GM12878 (cell line): ENCODE data around the gene E2F2. TPM values are rescaled to one million over a fixed set of nuclear protein-coding genes. Genes with fewer than 3 reads are reported as not detected.
A peak's percentile ranks its signal among the peaks of the same experiment; 100 is the strongest.

Source experiments
- CBX5 ChIP-seq: sonication (generic); IDR thresholded peaks from 2 replicates; pipeline ENCODE4 v1.6.1; 2016; ENCODE audit warnings: low read depth, moderate library complexity, mild to moderate bottlenecking, inconsistent platforms
- EP300 ChIP-seq, 2 experiments: fragments of 150-350 bp in 1 of 2; IDR thresholded peaks; 2 replicates each; pipeline ENCODE4 v1.6.1; 2011 to 2012; ENCODE audit warnings: low read depth in 2 of 2, low read length in 2 of 2, borderline replicate concordance in 1 of 2, improper control_type of control experiment in 1 of 2, inconsistent platforms in 1 of 2; ENCODE audit not compliant: control insufficient read depth in 1 of 2
- HDGF ChIP-seq: fragments of 450-650 bp; IDR thresholded peaks from 2 replicates; pipeline ENCODE4 v1.6.1; 2016; ENCODE audit warnings: antibody characterized with exemption
- IKZF1 ChIP-seq: fragments of 450-650 bp; conservative IDR thresholded peaks from 2 replicates; pipeline ENCODE4 v1.6.1; 2017; ENCODE audit warnings: antibody characterized with exemption, mild to moderate bottlenecking
- KAT2A ChIP-seq: conservative IDR thresholded peaks from 2 replicates; pipeline ENCODE4 v1.6.1; 2011; ENCODE audit warnings: low read depth, low read length; ENCODE audit not compliant: control insufficient read depth
- NR2C1 ChIP-seq: fragments of 450-650 bp; IDR thresholded peaks from 2 replicates; pipeline ENCODE4 v1.6.1; 2017; ENCODE audit warnings: antibody characterized with exemption, mild to moderate bottlenecking, moderate library complexity
- SREBF1 ChIP-seq: IDR thresholded peaks from 2 replicates; pipeline ENCODE4 v1.6.1; 2012; ENCODE audit warnings: mild to moderate bottlenecking, low read length
- SRF ChIP-seq, 2 experiments: IDR thresholded peaks; 2 replicates each; pipeline ENCODE4 v1.6.1; 2011; ENCODE audit warnings: low read depth in 2 of 2, low read length in 2 of 2, mild to moderate bottlenecking in 1 of 2, moderate library complexity in 1 of 2
- STAT1 ChIP-seq: fragments of 450-650 bp; conservative IDR thresholded peaks from 2 replicates; pipeline ENCODE4 v1.6.1; 2014; ENCODE audit warnings: antibody characterized with exemption, mild to moderate bottlenecking
- TBL1XR1 ChIP-seq: IDR thresholded peaks from 2 replicates; pipeline ENCODE4 v1.6.1; 2012; ENCODE audit warnings: low read depth, low read length, improper control_type of control experiment
- TCF3 ChIP-seq: IDR thresholded peaks from 2 replicates; pipeline ENCODE4 v1.6.1; 2012; ENCODE audit warnings: low read depth, mild to moderate bottlenecking, low read length, borderline replicate concordance; ENCODE audit not compliant: insufficient read depth
- ZBED1 ChIP-seq: IDR thresholded peaks from 2 replicates; pipeline ENCODE4 v1.6.1; 2016; ENCODE audit warnings: borderline replicate concordance
- polyA plus RNA-seq, 11 experiments: library from polyadenylated mRNA; depleted of rRNA in 4 of 11; unstranded in 6 of 11; stranded (reverse) in 5 of 11; fragments of >200 nt; fragmentation: Nextera tagmentation in 4 of 11; fragmentation: Illumina TruSeq in 1 of 11; extraction: Ambion mirVana in 4 of 11; extraction: Trizol in 1 of 11; gene quantifications; 1 replicate in 1 of 11; 2 replicates in 10 of 11; pipeline versions ENCODE4 v1.2.1 to v1.2.3, GENCODE V29; 2011 to 2016; ENCODE audit warnings: inconsistent platforms in 2 of 11, missing spikeins in 2 of 11, low read depth in 1 of 11
- total RNA-seq, 4 experiments: library from RNA; depleted of rRNA in 3 of 4; stranded (reverse); fragments of >200 nt in 3 of 4; fragmentation: Illumina TruSeq in 1 of 4; extraction: Trizol in 1 of 4; gene quantifications; 2 replicates each; pipeline versions ENCODE4 v1.2.1 to v1.2.3, GENCODE V29; 2013 to 2021
- TF ChIP-seq, protein P1 (sequence below): fragments of 450-650 bp; IDR thresholded peaks from 2 replicates; pipeline ENCODE4 v1.6.1; 2016; ENCODE audit warnings: mild to moderate bottlenecking, moderate library complexity, borderline replicate concordance
- TF ChIP-seq, protein P2 (sequence below): fragments of 150-350 bp; IDR thresholded peaks from 2 replicates; pipeline ENCODE4 v1.6.1; 2016; ENCODE audit warnings: low read depth, low read length
- TF ChIP-seq, protein P3 (sequence below): fragments of 450-650 bp; IDR thresholded peaks from 2 replicates; pipeline ENCODE4 v1.6.1; 2014; ENCODE audit warnings: mild to moderate bottlenecking
- TF ChIP-seq, protein P4 (sequence below): IDR thresholded peaks from 2 replicates; pipeline ENCODE4 v1.6.1; 2012; ENCODE audit warnings: low read length, inconsistent platforms
- TF ChIP-seq, protein P5 (sequence below): fragments of 450-650 bp; IDR thresholded peaks from 2 replicates; pipeline ENCODE4 v1.6.1; 2017; ENCODE audit warnings: mild to moderate bottlenecking

E2F2 gene
- total and polyA plus RNA-seq, 10 of the 15 experiments (the other 5 are each of a cell fraction or from before 2014, with no cell fraction given): 3.8 to 27.2 (median 14.6) TPM

DNA sequence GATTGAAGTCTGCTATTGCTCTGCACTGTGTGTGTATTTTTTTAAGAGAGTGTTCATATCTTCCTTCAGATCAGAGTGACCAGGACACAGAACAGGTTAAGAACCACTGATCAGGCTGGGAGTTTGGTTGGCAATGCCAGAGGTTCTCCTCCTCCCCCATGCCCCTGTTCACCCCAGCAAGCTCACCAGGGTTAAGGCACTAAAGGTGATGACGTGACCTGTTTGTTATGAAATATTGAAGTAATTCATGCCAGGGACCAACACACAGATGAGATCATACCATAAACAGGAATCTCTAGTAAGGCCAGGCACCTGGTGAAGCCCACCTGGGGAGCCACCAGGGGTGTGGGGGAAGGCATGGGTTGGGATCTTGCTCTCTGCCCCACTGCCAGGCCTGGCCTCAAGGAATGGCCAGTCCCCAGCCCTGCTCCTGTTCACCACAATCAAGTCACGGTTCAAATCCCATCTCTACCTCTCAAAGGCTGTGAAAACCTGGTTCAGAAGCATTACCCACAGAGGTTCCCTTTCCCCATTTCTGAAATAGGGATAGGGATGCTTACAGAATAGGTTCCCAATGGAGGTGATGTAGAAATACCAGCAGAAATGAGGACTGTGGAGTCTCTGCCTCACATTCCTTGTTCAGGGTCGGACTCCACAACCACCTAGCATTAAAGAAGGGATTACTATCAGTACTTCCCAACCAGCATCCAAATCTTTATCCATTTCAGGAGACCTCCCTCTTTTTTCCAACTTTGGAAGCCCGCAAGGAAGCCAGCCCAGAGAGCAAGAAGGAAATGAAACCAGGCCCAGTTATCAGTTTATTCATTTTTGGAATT lies 25.8 kb upstream of the E2F2 start (continued):
- TF ChIP-seq EP300 (IDR thresholded peaks at IDR 0.05; ENCODE audit: borderline replicate concordance in 1 of 2, control insufficient read depth in 1 of 2, low read depth in 2 of 2, low read length in 2 of 2) (no peak), KAT2A (no peak), STAT1 (no peak), SRF (IDR thresholded peaks at IDR 0.05; ENCODE audit: low read depth in 2 of 2, low read length in 2 of 2) (no peak), NR2C1 (no peak), SREBF1 (no peak), CBX5 (no peak), TBL1XR1 (0 out of 2 replicates have a peak, but pooled peaks have one; percentile 58), TCF3 (no peak), HDGF (no peak), ZBED1 (peak; percentile 50; the same call in 1 of the 2 replicates), IKZF1 (peak; percentile 48; the same call in 1 of the 2 replicates)
- TF ChIP-seq, protein P1, sequence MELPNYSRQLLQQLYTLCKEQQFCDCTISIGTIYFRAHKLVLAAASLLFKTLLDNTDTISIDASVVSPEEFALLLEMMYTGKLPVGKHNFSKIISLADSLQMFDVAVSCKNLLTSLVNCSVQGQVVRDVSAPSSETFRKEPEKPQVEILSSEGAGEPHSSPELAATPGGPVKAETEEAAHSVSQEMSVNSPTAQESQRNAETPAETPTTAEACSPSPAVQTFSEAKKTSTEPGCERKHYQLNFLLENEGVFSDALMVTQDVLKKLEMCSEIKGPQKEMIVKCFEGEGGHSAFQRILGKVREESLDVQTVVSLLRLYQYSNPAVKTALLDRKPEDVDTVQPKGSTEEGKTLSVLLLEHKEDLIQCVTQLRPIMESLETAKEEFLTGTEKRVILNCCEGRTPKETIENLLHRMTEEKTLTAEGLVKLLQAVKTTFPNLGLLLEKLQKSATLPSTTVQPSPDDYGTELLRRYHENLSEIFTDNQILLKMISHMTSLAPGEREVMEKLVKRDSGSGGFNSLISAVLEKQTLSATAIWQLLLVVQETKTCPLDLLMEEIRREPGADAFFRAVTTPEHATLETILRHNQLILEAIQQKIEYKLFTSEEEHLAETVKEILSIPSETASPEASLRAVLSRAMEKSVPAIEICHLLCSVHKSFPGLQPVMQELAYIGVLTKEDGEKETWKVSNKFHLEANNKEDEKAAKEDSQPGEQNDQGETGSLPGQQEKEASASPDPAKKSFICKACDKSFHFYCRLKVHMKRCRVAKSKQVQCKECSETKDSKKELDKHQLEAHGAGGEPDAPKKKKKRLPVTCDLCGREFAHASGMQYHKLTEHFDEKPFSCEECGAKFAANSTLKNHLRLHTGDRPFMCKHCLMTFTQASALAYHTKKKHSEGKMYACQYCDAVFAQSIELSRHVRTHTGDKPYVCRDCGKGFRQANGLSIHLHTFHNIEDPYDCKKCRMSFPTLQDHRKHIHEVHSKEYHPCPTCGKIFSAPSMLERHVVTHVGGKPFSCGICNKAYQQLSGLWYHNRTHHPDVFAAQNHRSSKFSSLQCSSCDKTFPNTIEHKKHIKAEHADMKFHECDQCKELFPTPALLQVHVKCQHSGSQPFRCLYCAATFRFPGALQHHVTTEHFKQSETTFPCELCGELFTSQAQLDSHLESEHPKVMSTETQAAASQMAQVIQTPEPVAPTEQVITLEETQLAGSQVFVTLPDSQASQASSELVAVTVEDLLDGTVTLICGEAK: no peak
- TF ChIP-seq, protein P2, sequence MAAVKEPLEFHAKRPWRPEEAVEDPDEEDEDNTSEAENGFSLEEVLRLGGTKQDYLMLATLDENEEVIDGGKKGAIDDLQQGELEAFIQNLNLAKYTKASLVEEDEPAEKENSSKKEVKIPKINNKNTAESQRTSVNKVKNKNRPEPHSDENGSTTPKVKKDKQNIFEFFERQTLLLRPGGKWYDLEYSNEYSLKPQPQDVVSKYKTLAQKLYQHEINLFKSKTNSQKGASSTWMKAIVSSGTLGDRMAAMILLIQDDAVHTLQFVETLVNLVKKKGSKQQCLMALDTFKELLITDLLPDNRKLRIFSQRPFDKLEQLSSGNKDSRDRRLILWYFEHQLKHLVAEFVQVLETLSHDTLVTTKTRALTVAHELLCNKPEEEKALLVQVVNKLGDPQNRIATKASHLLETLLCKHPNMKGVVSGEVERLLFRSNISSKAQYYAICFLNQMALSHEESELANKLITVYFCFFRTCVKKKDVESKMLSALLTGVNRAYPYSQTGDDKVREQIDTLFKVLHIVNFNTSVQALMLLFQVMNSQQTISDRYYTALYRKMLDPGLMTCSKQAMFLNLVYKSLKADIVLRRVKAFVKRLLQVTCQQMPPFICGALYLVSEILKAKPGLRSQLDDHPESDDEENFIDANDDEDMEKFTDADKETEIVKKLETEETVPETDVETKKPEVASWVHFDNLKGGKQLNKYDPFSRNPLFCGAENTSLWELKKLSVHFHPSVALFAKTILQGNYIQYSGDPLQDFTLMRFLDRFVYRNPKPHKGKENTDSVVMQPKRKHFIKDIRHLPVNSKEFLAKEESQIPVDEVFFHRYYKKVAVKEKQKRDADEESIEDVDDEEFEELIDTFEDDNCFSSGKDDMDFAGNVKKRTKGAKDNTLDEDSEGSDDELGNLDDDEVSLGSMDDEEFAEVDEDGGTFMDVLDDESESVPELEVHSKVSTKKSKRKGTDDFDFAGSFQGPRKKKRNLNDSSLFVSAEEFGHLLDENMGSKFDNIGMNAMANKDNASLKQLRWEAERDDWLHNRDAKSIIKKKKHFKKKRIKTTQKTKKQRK: no peak
- TF ChIP-seq, protein P3, sequence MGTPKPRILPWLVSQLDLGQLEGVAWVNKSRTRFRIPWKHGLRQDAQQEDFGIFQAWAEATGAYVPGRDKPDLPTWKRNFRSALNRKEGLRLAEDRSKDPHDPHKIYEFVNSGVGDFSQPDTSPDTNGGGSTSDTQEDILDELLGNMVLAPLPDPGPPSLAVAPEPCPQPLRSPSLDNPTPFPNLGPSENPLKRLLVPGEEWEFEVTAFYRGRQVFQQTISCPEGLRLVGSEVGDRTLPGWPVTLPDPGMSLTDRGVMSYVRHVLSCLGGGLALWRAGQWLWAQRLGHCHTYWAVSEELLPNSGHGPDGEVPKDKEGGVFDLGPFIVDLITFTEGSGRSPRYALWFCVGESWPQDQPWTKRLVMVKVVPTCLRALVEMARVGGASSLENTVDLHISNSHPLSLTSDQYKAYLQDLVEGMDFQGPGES: no peak
- TF ChIP-seq, protein P4, sequence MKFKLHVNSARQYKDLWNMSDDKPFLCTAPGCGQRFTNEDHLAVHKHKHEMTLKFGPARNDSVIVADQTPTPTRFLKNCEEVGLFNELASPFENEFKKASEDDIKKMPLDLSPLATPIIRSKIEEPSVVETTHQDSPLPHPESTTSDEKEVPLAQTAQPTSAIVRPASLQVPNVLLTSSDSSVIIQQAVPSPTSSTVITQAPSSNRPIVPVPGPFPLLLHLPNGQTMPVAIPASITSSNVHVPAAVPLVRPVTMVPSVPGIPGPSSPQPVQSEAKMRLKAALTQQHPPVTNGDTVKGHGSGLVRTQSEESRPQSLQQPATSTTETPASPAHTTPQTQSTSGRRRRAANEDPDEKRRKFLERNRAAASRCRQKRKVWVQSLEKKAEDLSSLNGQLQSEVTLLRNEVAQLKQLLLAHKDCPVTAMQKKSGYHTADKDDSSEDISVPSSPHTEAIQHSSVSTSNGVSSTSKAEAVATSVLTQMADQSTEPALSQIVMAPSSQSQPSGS: no peak; the same call in none of the 2 replicates
- TF ChIP-seq, protein P5, sequence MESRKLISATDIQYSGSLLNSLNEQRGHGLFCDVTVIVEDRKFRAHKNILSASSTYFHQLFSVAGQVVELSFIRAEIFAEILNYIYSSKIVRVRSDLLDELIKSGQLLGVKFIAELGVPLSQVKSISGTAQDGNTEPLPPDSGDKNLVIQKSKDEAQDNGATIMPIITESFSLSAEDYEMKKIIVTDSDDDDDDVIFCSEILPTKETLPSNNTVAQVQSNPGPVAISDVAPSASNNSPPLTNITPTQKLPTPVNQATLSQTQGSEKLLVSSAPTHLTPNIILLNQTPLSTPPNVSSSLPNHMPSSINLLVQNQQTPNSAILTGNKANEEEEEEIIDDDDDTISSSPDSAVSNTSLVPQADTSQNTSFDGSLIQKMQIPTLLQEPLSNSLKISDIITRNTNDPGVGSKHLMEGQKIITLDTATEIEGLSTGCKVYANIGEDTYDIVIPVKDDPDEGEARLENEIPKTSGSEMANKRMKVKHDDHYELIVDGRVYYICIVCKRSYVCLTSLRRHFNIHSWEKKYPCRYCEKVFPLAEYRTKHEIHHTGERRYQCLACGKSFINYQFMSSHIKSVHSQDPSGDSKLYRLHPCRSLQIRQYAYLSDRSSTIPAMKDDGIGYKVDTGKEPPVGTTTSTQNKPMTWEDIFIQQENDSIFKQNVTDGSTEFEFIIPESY: no peak
